GM12892 (cell line): Measurements from ENCODE around the gene IL1RN.

Experiments used
- DNase-seq: peaks from one replicate; pipeline ENCODE4 v3.0.0; 2011; ENCODE audit not compliant: insufficient read length
- FAIRE-seq: peaks from 2 replicates; lab custom pipeline; 2011; peaks lifted over from hg19 to GRCh38; lab: Jason Lieb, UNC
- POLR2A ChIP-seq: IDR thresholded peaks from 2 replicates; pipeline ENCODE4 v1.6.1; 2011; ENCODE audit warnings: low read depth, low read length, control low read depth
- POLR2AphosphoS5 ChIP-seq: IDR thresholded peaks from 2 replicates; pipeline ENCODE4 v1.6.1; 2011; ENCODE audit warnings: low read depth, low read length, control low read depth
- TAF1 ChIP-seq: IDR thresholded peaks from 2 replicates; pipeline ENCODE4 v1.6.1; 2011; ENCODE audit warnings: low read depth, mild to moderate bottlenecking, control low read depth, low read length, borderline replicate concordance

The IL1RN gene

GRCh38 chr2:113182471-113183260 is 55.3 kb downstream of the IL1RN start:
- DNase-seq (no peak), FAIRE-seq (no peak)

GRCh38 chr2:113183264-113183663 is 55.9 kb downstream of the IL1RN start:
- DNase-seq (no peak), FAIRE-seq (no peak)
- TF ChIP-seq TAF1 (no peak), POLR2A (no peak)

More at GRCh38 chr2:113182471-113183260, 55.3 kb downstream of the IL1RN start:
- TF ChIP-seq POLR2A: 0 out of 2 replicates have a peak, but pooled peaks have one; percentile 7
- no peak for TF ChIP-seq TAF1
- peak; percentile 35; the same call in 1 of the 2 replicates for TF ChIP-seq POLR2AphosphoS5
